GM12878 (cell line): ENCODE results near the gene BCAS3. TPM values are rescaled to one million over a fixed set of nuclear protein-coding genes. Genes with fewer than 3 reads are reported as not detected.

ENCODE experiments used
- ATAC-seq: fragments of 200-7000 bp; cut with Tn5 transposase; 3 replicates; pipeline ENCODE4 v1.9.1; 2020; ENCODE audit warnings: mild to moderate bottlenecking, moderate library complexity
- BruUV-seq: library from RNA; stranded (reverse); fragments of 400-500 nt; replicated peaks from 2 replicates; lab custom pipeline; 2021; lab: Mats Ljungman, UMichigan
- CTCF ChIA-PET: fragments of 300-600 bp; sonication (Branson Sonifier 250); formaldehyde crosslinking; extraction: SDS; loops from one replicate; lab custom pipeline; 2021; ENCODE audit warnings: inconsistent platforms; lab: Yijun Ruan, JAX
- POLR2A ChIA-PET: fragments of 350-600 bp; formaldehyde crosslinking; extraction: SDS; loops from one replicate; lab custom pipeline; 2021; ENCODE audit warnings: inconsistent platforms; lab: Charles Lee
- RAD21 ChIA-PET: fragments of 300-600 bp; sonication (Branson Sonifier 250); formaldehyde crosslinking; loops from one replicate; lab custom pipeline; 2023; ENCODE audit warnings: antibody characterized with exemption; ENCODE audit not compliant: unreplicated experiment; lab: Charles Lee
- SMC1A ChIA-PET: fragments of 300-600 bp; sonication (Branson Sonifier 250); formaldehyde crosslinking; loops from one replicate; lab custom pipeline; 2023; ENCODE audit not compliant: unreplicated experiment, uncharacterized antibody; lab: Charles Lee
- DNase-seq: peaks from one replicate; pipeline ENCODE4 v3.0.0-alpha.2; 2011; ENCODE audit warnings: low read depth, low spot score
- FAIRE-seq: peaks from 3 replicates; lab custom pipeline; 2011; peaks lifted over from hg19 to GRCh38; lab: Jason Lieb, UNC
- H2AFZ ChIP-seq: 2 replicates; pipeline ENCODE4 v1.6.0; 2011; ENCODE audit warnings: low read depth, low read length, control low read depth; ENCODE audit not compliant: control insufficient read depth
- H3K27ac ChIP-seq: 2 replicates; pipeline ENCODE4 v1.5.1; 2011; ENCODE audit warnings: control low read depth; ENCODE audit not compliant: control insufficient read depth, insufficient read depth
- H3K27me3 ChIP-seq, 2 experiments: replicated peaks in 1 of 2; 2 replicates each; pipeline versions ENCODE4 v1.6.0 to v1.6.1; 2011; ENCODE audit warnings: low read length in 1 of 2; ENCODE audit not compliant: control insufficient read depth in 2 of 2, insufficient read depth in 2 of 2
- H3K36me3 ChIP-seq, 2 experiments: 2 replicates each; pipeline ENCODE4 v1.5.1; 2011; ENCODE audit warnings: low read length in 1 of 2; ENCODE audit not compliant: control insufficient read depth in 2 of 2, insufficient read depth in 2 of 2
- H3K4me1 ChIP-seq: 2 replicates; pipeline ENCODE4 v1.6.1; 2011; ENCODE audit warnings: mild to moderate bottlenecking, low read length, moderate library complexity, mixed read lengths; ENCODE audit not compliant: control insufficient read depth, insufficient read depth
- H3K4me2 ChIP-seq: 2 replicates; pipeline ENCODE4 v1.6.0; 2011; ENCODE audit warnings: control low read depth; ENCODE audit not compliant: control insufficient read depth, insufficient read depth
- H3K4me3 ChIP-seq: fragments of 200-600 bp; sonication (generic); 2 replicates; pipeline ENCODE4 v1.5.1; 2016
- H3K79me2 ChIP-seq: 2 replicates; pipeline ENCODE4 v1.6.0; 2011; ENCODE audit warnings: low read length; ENCODE audit not compliant: control insufficient read depth, insufficient read depth
- H3K9ac ChIP-seq: 2 replicates; pipeline ENCODE4 v1.8.0; 2011; ENCODE audit warnings: low read length, control low read depth, mixed read lengths; ENCODE audit not compliant: control insufficient read depth, insufficient read depth
- H3K9me3 ChIP-seq: replicated peaks from 3 replicates; pipeline ENCODE4 v1.5.1; 2011; ENCODE audit warnings: mild to moderate bottlenecking, low read length; ENCODE audit not compliant: control insufficient read depth, insufficient read depth
- H4K20me1 ChIP-seq: 2 replicates; pipeline ENCODE4 v1.6.0; 2011; ENCODE audit not compliant: control insufficient read depth, insufficient read depth
- BCLAF1 ChIP-seq: fragments of 450-650 bp; IDR thresholded peaks from 2 replicates; pipeline ENCODE4 v1.6.1; 2017; ENCODE audit warnings: antibody characterized with exemption, mild to moderate bottlenecking, moderate library complexity
- IKZF2 ChIP-seq, 2 experiments: fragments of 450-650 bp; IDR thresholded peaks; 2 replicates each; pipeline ENCODE4 v1.6.1; 2017; ENCODE audit warnings: mild to moderate bottlenecking in 2 of 2, moderate library complexity in 2 of 2
- JUNB ChIP-seq: IDR thresholded peaks from 2 replicates; pipeline ENCODE4 v1.6.1; 2016; ENCODE audit warnings: antibody characterized with exemption, mild to moderate bottlenecking
- NFIC ChIP-seq: IDR thresholded peaks from 2 replicates; pipeline ENCODE4 v1.6.1; 2012; ENCODE audit warnings: low read depth, mild to moderate bottlenecking, inconsistent platforms, low read length, moderate library complexity
- PAX8 ChIP-seq: fragments of 450-650 bp; IDR thresholded peaks from 2 replicates; pipeline ENCODE4 v1.6.1; 2017; ENCODE audit warnings: mild to moderate bottlenecking, moderate library complexity
- PRDM15 ChIP-seq: fragments of 450-650 bp; formaldehyde crosslinking; IDR thresholded peaks from 2 replicates; pipeline ENCODE4 v1.4.0; 2020; ENCODE audit warnings: mild to moderate bottlenecking, moderate library complexity
- RFX5 ChIP-seq: IDR thresholded peaks from 2 replicates; pipeline ENCODE4 v1.6.1; 2011; ENCODE audit warnings: low read depth, low read length, improper control_type of control experiment
- TCF12 ChIP-seq: IDR thresholded peaks from 2 replicates; pipeline ENCODE4 v1.6.1; 2011; ENCODE audit warnings: low read depth, mild to moderate bottlenecking, low read length
- WRNIP1 ChIP-seq: IDR thresholded peaks from 2 replicates; pipeline ENCODE4 v1.6.1; 2011; ENCODE audit warnings: low read depth, low read length, improper control_type of control experiment, borderline replicate concordance
- WGBS: methylation state at CpG from one replicate; pipeline ENCODE4 v1.1.6; 2016; ENCODE audit warnings: low lambda C conversion rate; ENCODE audit not compliant: insufficient replicate concordance, insufficient coverage; ENCODE audit errors: missing lambda C conversion rate; 5-methylcytosine and 5-hydroxymethylcytosine counted together
- in situ Hi-C: fragments of 300-500 bp; cut with MboI; formaldehyde crosslinking; loops from 9 replicates; pipeline ENCODE4 v1.14.3; 2018; ENCODE audit warnings: mixed read lengths
- intact Hi-C: fragments of 100-400 bp; cut with micrococcal nuclease; formaldehyde crosslinking; loops from one replicate; pipeline ENCODE4 v1.14.2; 2022; ENCODE audit not compliant: unreplicated experiment
- polyA plus RNA-seq, 11 experiments: library from polyadenylated mRNA; depleted of rRNA in 4 of 11; unstranded in 6 of 11; stranded (reverse) in 5 of 11; fragments of >200 nt; fragmentation: Nextera tagmentation in 4 of 11; fragmentation: Illumina TruSeq in 1 of 11; extraction: Ambion mirVana in 4 of 11; extraction: Trizol in 1 of 11; gene quantifications; 1 replicate in 1 of 11; 2 replicates in 10 of 11; pipeline versions ENCODE4 v1.2.1 to v1.2.3, GENCODE V29; 2011 to 2016; ENCODE audit warnings: inconsistent platforms in 2 of 11, missing spikeins in 2 of 11, low read depth in 1 of 11
- total RNA-seq, 4 experiments: library from RNA; depleted of rRNA in 3 of 4; stranded (reverse); fragments of >200 nt in 3 of 4; fragmentation: Illumina TruSeq in 1 of 4; extraction: Trizol in 1 of 4; gene quantifications; 2 replicates each; pipeline versions ENCODE4 v1.2.1 to v1.2.3, GENCODE V29; 2013 to 2021
- TF ChIP-seq, protein P1 (sequence below): fragments of 450-650 bp; IDR thresholded peaks from 2 replicates; pipeline ENCODE4 v1.6.1; 2018; ENCODE audit warnings: mild to moderate bottlenecking, low read depth, moderate library complexity; ENCODE audit not compliant: partially characterized antibody

The BCAS3 gene
- total and polyA plus RNA-seq, 10 of the 15 experiments (the other 5 are each of a cell fraction or from before 2014, with no cell fraction given): 2.1 to 11.0 (median 6.6) TPM

- H3K27ac ChIP-seq: no peak overlapping the region
- no peak overlapping the region for H3K4me2 ChIP-seq
- in situ Hi-C loops (no loop called here), intact Hi-C loops (no loop called here)
- H3K27me3 ChIP-seq: 0 out of 4 replicates have a peak, but pooled peaks cover 0 to 2% of the 10 kb centered on the region in 2 experiments
- H3K9ac ChIP-seq: no peak overlapping the region
- DNase-seq: no peak
- no peaks in the 10 kb centered on the region for H3K4me1 ChIP-seq
- FAIRE-seq: no peak
- no peaks in the 10 kb centered on the region for H4K20me1 ChIP-seq
- POLR2A ChIA-PET: no interaction called here
- H3K36me3 ChIP-seq: no peaks in the 10 kb centered on the region
- 42% methylated on average over 6 of the region's 6 CpGs for WGBS
- no peaks in the 10 kb centered on the region for H3K9me3 ChIP-seq
- no peak for ATAC-seq
- RAD21 ChIA-PET: no interaction called here
- no peak overlapping the region for H3K4me3 ChIP-seq
- H2AFZ ChIP-seq: no peak overlapping the region
- SMC1A ChIA-PET: interaction anchor here (0.9 to 1.6 kb wide), 4 partner anchors 15 to 98 kb away, joined by 3 to 5 read pairs (median 4); no protein-coding TSS in a partner anchor
- no TSS peak for BruUV-seq
- CTCF ChIA-PET: no interaction called here
- no peaks in the 10 kb centered on the region for H3K79me2 ChIP-seq
- TF ChIP-seq PAX8 (no peak), RFX5 (no peak), TCF12 (no peak), PRDM15 (CRISPR knock-in tag) (no peak), IKZF2 (IDR thresholded peaks at IDR 0.05) (no peak), NFIC (no peak), BCLAF1 (no peak), JUNB (no peak), WRNIP1 (no peak)
- TF ChIP-seq, protein P1, sequence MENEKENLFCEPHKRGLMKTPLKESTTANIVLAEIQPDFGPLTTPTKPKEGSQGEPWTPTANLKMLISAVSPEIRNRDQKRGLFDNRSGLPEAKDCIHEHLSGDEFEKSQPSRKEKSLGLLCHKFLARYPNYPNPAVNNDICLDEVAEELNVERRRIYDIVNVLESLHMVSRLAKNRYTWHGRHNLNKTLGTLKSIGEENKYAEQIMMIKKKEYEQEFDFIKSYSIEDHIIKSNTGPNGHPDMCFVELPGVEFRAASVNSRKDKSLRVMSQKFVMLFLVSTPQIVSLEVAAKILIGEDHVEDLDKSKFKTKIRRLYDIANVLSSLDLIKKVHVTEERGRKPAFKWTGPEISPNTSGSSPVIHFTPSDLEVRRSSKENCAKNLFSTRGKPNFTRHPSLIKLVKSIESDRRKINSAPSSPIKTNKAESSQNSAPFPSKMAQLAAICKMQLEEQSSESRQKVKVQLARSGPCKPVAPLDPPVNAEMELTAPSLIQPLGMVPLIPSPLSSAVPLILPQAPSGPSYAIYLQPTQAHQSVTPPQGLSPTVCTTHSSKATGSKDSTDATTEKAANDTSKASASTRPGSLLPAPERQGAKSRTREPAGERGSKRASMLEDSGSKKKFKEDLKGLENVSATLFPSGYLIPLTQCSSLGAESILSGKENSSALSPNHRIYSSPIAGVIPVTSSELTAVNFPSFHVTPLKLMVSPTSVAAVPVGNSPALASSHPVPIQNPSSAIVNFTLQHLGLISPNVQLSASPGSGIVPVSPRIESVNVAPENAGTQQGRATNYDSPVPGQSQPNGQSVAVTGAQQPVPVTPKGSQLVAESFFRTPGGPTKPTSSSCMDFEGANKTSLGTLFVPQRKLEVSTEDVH: no peak
Measured at GRCh38 chr17:61261001-61261637, 583.5 kb downstream of the BCAS3 start.
